K562 (cell line): ENCODE measurements around the gene ITGBL1. TPM values are rescaled to one million over a fixed set of nuclear protein-coding genes. Genes with fewer than 3 reads are reported as not detected.

Experiments
- ATAC-seq: fragments of 200-7000 bp; cut with Tn5 transposase; 3 replicates; pipeline ENCODE4 v1.9.1; 2020; ENCODE audit warnings: moderate library complexity
- BruUV-seq: library from RNA; stranded (reverse); fragments of 400-500 nt; replicated peaks from 2 replicates; lab custom pipeline; 2021; lab: Mats Ljungman, UMichigan
- CTCF ChIA-PET: fragments of 300-600 bp; formaldehyde crosslinking; extraction: SDS; loops from one replicate; lab custom pipeline; 2021; ENCODE audit warnings: low intra/inter-chr PET ratio; lab: Yijun Ruan, JAX
- POLR2A ChIA-PET: fragments of 300-600, 350-650 bp; sonication (Branson Sonifier 250); formaldehyde crosslinking; extraction: SDS; loops from one replicate; lab custom pipeline; 2021; ENCODE audit warnings: antibody characterized with exemption, inconsistent platforms; lab: Yijun Ruan, JAX
- DNase-seq, 4 experiments: peaks; one replicate each; pipeline versions ENCODE4 v3.0.0 to v3.0.0-alpha.2; 2011 to 2018; ENCODE audit warnings: low spot score in 3 of 4, mixed read lengths in 3 of 4; ENCODE audit errors: extremely low read depth in 1 of 4
- FAIRE-seq: peaks from 2 replicates; lab custom pipeline; 2011; peaks lifted over from hg19 to GRCh38; lab: Jason Lieb, UNC
- H2AFZ ChIP-seq: 2 replicates; pipeline ENCODE4 v1.6.0; 2011; ENCODE audit warnings: low read depth, low read length, control low read depth, inconsistent platforms
- H3K27ac ChIP-seq: fragments of 200-600 bp; 3 replicates; pipeline ENCODE4 v1.8.0; 2011; ENCODE audit warnings: low read depth, mild to moderate bottlenecking, control low read depth, inconsistent platforms, low read length, moderate library complexity, mixed read lengths; ENCODE audit errors: extremely low read depth
- H3K27me3 ChIP-seq, 2 experiments: fragments of 300-600 bp in 1 of 2; 2 replicates in 1 of 2; 3 replicates in 1 of 2; pipeline versions ENCODE4 v1.6.0 to v1.8.0; 2011; ENCODE audit warnings: inconsistent platforms in 2 of 2, low read length in 2 of 2, mild to moderate bottlenecking in 1 of 2, mixed read lengths in 1 of 2, moderate library complexity in 1 of 2; ENCODE audit not compliant: control insufficient read depth in 2 of 2, insufficient read depth in 2 of 2
- H3K36me3 ChIP-seq: fragments of 300-600 bp; 3 replicates; pipeline ENCODE4 v1.8.0; 2011; ENCODE audit warnings: mild to moderate bottlenecking, low read length, inconsistent platforms; ENCODE audit not compliant: control insufficient read depth, insufficient read depth
- H3K4me1 ChIP-seq, 2 experiments: fragments of 200-600 bp in 1 of 2; replicated peaks in 1 of 2; 2 replicates in 1 of 2; 3 replicates in 1 of 2; pipeline versions ENCODE4 v1.5.1 to v1.8.0; 2011; ENCODE audit warnings: inconsistent platforms in 2 of 2, low read length in 2 of 2, mild to moderate bottlenecking in 1 of 2, mixed read lengths in 1 of 2, moderate library complexity in 1 of 2; ENCODE audit not compliant: control insufficient read depth in 2 of 2, insufficient read depth in 2 of 2
- H3K4me2 ChIP-seq: 2 replicates; pipeline ENCODE4 v1.6.1; 2011; ENCODE audit warnings: low read length, control low read depth, inconsistent platforms, mixed read lengths; ENCODE audit not compliant: insufficient read depth
- H3K4me3 ChIP-seq: fragments of 200-600 bp; sonication (generic), shearing (Covaris generic); 2 replicates; pipeline ENCODE4 v1.5.1; 2016; ENCODE audit warnings: control low read depth, inconsistent platforms
- H3K79me2 ChIP-seq: fragments of 200-600 bp; 3 replicates; pipeline ENCODE4 v1.8.0; 2011; ENCODE audit warnings: low read length, inconsistent platforms; ENCODE audit not compliant: control insufficient read depth, insufficient read depth
- H3K9ac ChIP-seq, 2 experiments: 2 replicates each; pipeline versions ENCODE4 v1.6.0 to v1.6.1; 2011; ENCODE audit warnings: low read depth in 2 of 2, low read length in 2 of 2, control low read depth in 1 of 2, inconsistent platforms in 1 of 2, mild to moderate bottlenecking in 1 of 2, mixed read lengths in 1 of 2; ENCODE audit not compliant: insufficient read depth in 1 of 2
- H3K9me1 ChIP-seq: one replicate; pipeline ENCODE4 v1.6.0; 2011; ENCODE audit warnings: inconsistent platforms, mild to moderate bottlenecking, low read length, moderate library complexity; ENCODE audit not compliant: control insufficient read depth, insufficient read depth
- H3K9me3 ChIP-seq: replicated peaks from 2 replicates; pipeline ENCODE4 v1.5.1; 2011; ENCODE audit warnings: low read depth, low read length, inconsistent platforms; ENCODE audit not compliant: control insufficient read depth, insufficient read depth
- H4K20me1 ChIP-seq: replicated peaks from 2 replicates; pipeline ENCODE4 v1.6.1; 2011; ENCODE audit warnings: low read length, inconsistent platforms, mixed read lengths; ENCODE audit not compliant: control insufficient read depth, insufficient read depth
- BRD4 ChIP-seq: fragments of 200-600 bp; sonication (generic); IDR thresholded peaks from 2 replicates; pipeline ENCODE4 v1.6.1; 2017; ENCODE audit warnings: inconsistent platforms
- BRF2 ChIP-seq: IDR thresholded peaks from 3 replicates; pipeline ENCODE4 v1.6.1; 2011; ENCODE audit warnings: borderline replicate concordance, mild to moderate bottlenecking; ENCODE audit not compliant: insufficient read length, insufficient read depth
- CREM ChIP-seq: IDR thresholded peaks from 2 replicates; pipeline ENCODE4 v1.6.1; 2014; ENCODE audit warnings: antibody characterized with exemption, low read depth
- HDAC8 ChIP-seq: fragments of 450-650 bp; IDR thresholded peaks from 2 replicates; pipeline ENCODE4 v1.6.1; 2016; ENCODE audit warnings: mild to moderate bottlenecking, missing genetic modification characterization, moderate library complexity, missing compliant biosample characterization
- NCOA4 ChIP-seq: fragments of 450-650 bp; IDR thresholded peaks from 2 replicates; pipeline ENCODE4 v1.6.1; 2018; ENCODE audit warnings: mild to moderate bottlenecking; ENCODE audit not compliant: partially characterized antibody
- NELFE ChIP-seq: IDR thresholded peaks from 2 replicates; pipeline ENCODE4 v1.6.1; 2011; ENCODE audit warnings: mild to moderate bottlenecking; ENCODE audit not compliant: insufficient read depth, insufficient read length
- POLR2H ChIP-seq: IDR thresholded peaks from 2 replicates; pipeline ENCODE4 v1.6.1; 2016; ENCODE audit warnings: missing genetic modification characterization, low read depth, mild to moderate bottlenecking, control low read depth, missing compliant biosample characterization, moderate library complexity
- ZBTB43 ChIP-seq: sonication (generic); formaldehyde crosslinking; IDR thresholded peaks from 2 replicates; pipeline ENCODE4 v1.8.0; 2023; ENCODE audit warnings: mild to moderate bottlenecking, missing genetic modification reagents
- WGBS: fragments of 100-300 bp; shearing (Covaris generic); methylation state at CpG from one replicate; pipeline ENCODE4 v1.1.6; 2016; ENCODE audit warnings: low coverage, mixed read lengths; ENCODE audit not compliant: insufficient coverage; ENCODE audit errors: missing lambda C conversion rate; 5-methylcytosine and 5-hydroxymethylcytosine counted together
- in situ Hi-C: fragments of 300-500 bp; cut with MboI; formaldehyde crosslinking; loops from 4 replicates; pipeline ENCODE4 v1.15.0; 2018; ENCODE audit warnings: inconsistent platforms, mixed read lengths
- intact Hi-C: fragments of 100-400 bp; cut with micrococcal nuclease; formaldehyde crosslinking; loops from 2 replicates; pipeline ENCODE4 v1.14.2; 2022
- polyA plus RNA-seq, 8 experiments: library from polyadenylated mRNA; depleted of rRNA in 4 of 8; stranded (reverse) in 5 of 8; unstranded in 3 of 8; fragments of >200 nt; fragmentation: Nextera tagmentation in 2 of 8; fragmentation: Illumina TruSeq in 1 of 8; extraction: Ambion mirVana in 2 of 8; extraction: Trizol in 1 of 8; gene quantifications; 2 replicates each; pipeline versions ENCODE4 v1.2.1 to v1.2.3, GENCODE V29; 2011 to 2014; ENCODE audit warnings: inconsistent platforms in 1 of 8, missing spikeins in 1 of 8
- total RNA-seq, 7 experiments: library from RNA; depleted of rRNA in 6 of 7; stranded (reverse); fragments of >200 nt in 6 of 7; fragmentation: Illumina TruSeq in 2 of 7; extraction: Trizol in 2 of 7; gene quantifications; 2 replicates each; pipeline versions ENCODE4 v1.2.1 to v1.2.3, GENCODE V29; 2011 to 2021; ENCODE audit warnings: low replicate concordance in 1 of 7

ITGBL1 gene
- total and polyA plus RNA-seq, 9 of the 15 experiments (the other 6 are each of a cell fraction or from before 2014, with no cell fraction given): 0.04 to 0.73 (median 0.32) TPM; not detected in 1

GRCh38 chr13:101453784-101454201, 1.3 kb downstream of the ITGBL1 start (continued):
- TF ChIP-seq NELFE: no peak
- TF ChIP-seq BRF2: no peak
- no peak for TF ChIP-seq BRD4
- no peak for TF ChIP-seq CREM
- TF ChIP-seq POLR2H (tag): no peak

DNA sequence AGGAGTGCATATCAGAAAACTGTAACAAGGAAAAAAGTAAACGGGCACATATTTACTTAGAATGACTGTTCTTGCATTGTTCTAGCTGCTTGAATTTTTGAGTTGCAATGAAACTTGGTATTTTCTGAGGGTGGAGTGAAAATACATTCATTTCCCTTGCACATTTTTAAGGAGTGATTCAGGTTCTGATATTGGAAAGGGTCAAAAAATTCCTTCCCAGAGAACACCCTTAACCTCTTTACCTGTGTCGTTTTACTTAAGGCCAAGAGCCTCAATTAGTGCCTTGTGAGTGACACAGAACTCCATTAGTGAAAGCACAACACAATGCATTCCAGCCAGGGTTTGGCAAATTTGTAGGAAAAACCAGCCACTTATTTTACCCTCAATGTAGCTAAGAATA, 2.3 kb downstream of the ITGBL1 start:
- H3K4me2 ChIP-seq: no peak overlapping the region
- H3K4me3 ChIP-seq: no peak overlapping the region
- no peaks in the 10 kb centered on the region for H3K36me3 ChIP-seq
- H3K9me1 ChIP-seq: no peaks in the 10 kb centered on the region
- H3K27me3 ChIP-seq: no peaks in the 10 kb centered on the region
- 0% methylated on average over 2 of the region's 2 CpGs for WGBS
- no peaks in the 10 kb centered on the region for H3K4me1 ChIP-seq
- in situ Hi-C loops (no loop called here), intact Hi-C loops (no loop called here)
- POLR2A ChIA-PET: no interaction called here
- H4K20me1 ChIP-seq: no peaks in the 10 kb centered on the region
- H3K9me3 ChIP-seq: no peaks in the 10 kb centered on the region
- no peak overlapping the region for H2AFZ ChIP-seq
- CTCF ChIA-PET: no interaction called here
- H3K27ac ChIP-seq: no peak overlapping the region
- DNase-seq (no peak), ATAC-seq (no peak), FAIRE-seq (no peak)
- H3K79me2 ChIP-seq: no peaks in the 10 kb centered on the region
- no peak overlapping the region for H3K9ac ChIP-seq
- TF ChIP-seq ZBTB43 (CRISPR knock-in tag) (no peak), NCOA4 (no peak), HDAC8 (no peak)
- no TSS peak for BruUV-seq
